HepG2 (cell line): ENCODE results near the gene ASIC5. TPM values are rescaled to one million over a fixed set of nuclear protein-coding genes. Genes with fewer than 3 reads are reported as not detected.

Experiments
- ATAC-seq: fragments of 200-7000 bp; cut with Tn5 transposase; 3 replicates; pipeline ENCODE4 v1.9.1; 2020; ENCODE audit warnings: mild to moderate bottlenecking, moderate library complexity
- BruUV-seq: library from RNA; stranded (reverse); fragments of 400-500 nt; replicated peaks from 2 replicates; lab custom pipeline; 2021; lab: Mats Ljungman, UMichigan
- CTCF ChIA-PET: fragments of 300-600 bp; formaldehyde crosslinking; extraction: SDS; loops from one replicate; lab custom pipeline; 2021; ENCODE audit warnings: low total read pairs, inconsistent platforms, low intra/inter-chr PET ratio; lab: Yijun Ruan, JAX
- POLR2A ChIA-PET: fragments of 350-600 bp; sonication (Branson Sonifier 250); formaldehyde crosslinking; loops from one replicate; lab custom pipeline; 2020; ENCODE audit warnings: antibody characterized with exemption, inconsistent platforms; lab: Yijun Ruan, JAX
- DNase-seq: peaks from one replicate; pipeline ENCODE4 v3.0.0-alpha.2; 2015; ENCODE audit warnings: low spot score
- FAIRE-seq: peaks from 3 replicates; lab custom pipeline; 2011; peaks lifted over from hg19 to GRCh38; lab: Jason Lieb, UNC
- H2AFZ ChIP-seq: one replicate; pipeline ENCODE4 v1.6.1; 2011; ENCODE audit warnings: low read length, inconsistent platforms
- H3K27ac ChIP-seq: fragments of 300-600 bp; 3 replicates; pipeline ENCODE4 v1.8.0; 2011; ENCODE audit warnings: mixed run types, mild to moderate bottlenecking, mixed read lengths, low read length, inconsistent platforms; ENCODE audit not compliant: insufficient read depth; ENCODE audit errors: extremely low read length
- H3K27me3 ChIP-seq, 2 experiments: fragments of 200-600 bp in 1 of 2; 2 replicates in 1 of 2; 3 replicates in 1 of 2; pipeline versions ENCODE4 v1.6.0 to v1.8.0; 2011; ENCODE audit warnings: low read length in 2 of 2, mild to moderate bottlenecking in 2 of 2, moderate library complexity in 2 of 2, inconsistent platforms in 1 of 2; ENCODE audit not compliant: insufficient read depth in 2 of 2, control insufficient read depth in 1 of 2
- H3K36me3 ChIP-seq, 2 experiments: fragments of 200-600 bp in 1 of 2; replicated peaks in 1 of 2; 2 replicates in 1 of 2; 3 replicates in 1 of 2; pipeline versions ENCODE4 v1.5.1 to v1.8.0; 2011; ENCODE audit warnings: low read length in 2 of 2, inconsistent platforms in 1 of 2; ENCODE audit not compliant: insufficient read depth in 2 of 2, control insufficient read depth in 1 of 2
- H3K4me1 ChIP-seq: 2 replicates; pipeline ENCODE4 v1.5.1; 2012; ENCODE audit warnings: low read length, inconsistent platforms; ENCODE audit not compliant: insufficient read depth
- H3K4me2 ChIP-seq: 2 replicates; pipeline ENCODE4 v1.6.0; 2011; ENCODE audit warnings: low read depth, low read length, inconsistent platforms
- H3K4me3 ChIP-seq, 3 experiments: fragments of 200-600 bp in 1 of 3; sonication (generic), shearing (Covaris generic) in 1 of 3; replicated peaks in 1 of 3; 2 replicates each; pipeline ENCODE4 v1.5.1; 2011 to 2016; ENCODE audit warnings: low read length in 3 of 3, inconsistent platforms in 2 of 3, low read depth in 2 of 3, mild to moderate bottlenecking in 2 of 3, control low read depth in 1 of 3, mixed read lengths in 1 of 3; ENCODE audit not compliant: insufficient read depth in 1 of 3
- H3K79me2 ChIP-seq: one replicate; pipeline ENCODE4 v1.6.1; 2011; ENCODE audit warnings: low read length, inconsistent platforms; ENCODE audit not compliant: insufficient read depth
- H3K9ac ChIP-seq: 2 replicates; pipeline ENCODE4 v1.6.0; 2011; ENCODE audit warnings: mild to moderate bottlenecking, low read depth, low read length, inconsistent platforms; ENCODE audit not compliant: insufficient read depth
- H3K9me3 ChIP-seq: 2 replicates; pipeline ENCODE4 v1.5.1; 2012; ENCODE audit warnings: mild to moderate bottlenecking, low read length
- H4K20me1 ChIP-seq: 2 replicates; pipeline ENCODE4 v1.6.0; 2011; ENCODE audit warnings: inconsistent platforms, mild to moderate bottlenecking, low read length, moderate library complexity; ENCODE audit not compliant: insufficient read depth
- MEF2D ChIP-seq: sonication (generic); formaldehyde crosslinking; IDR thresholded peaks from 2 replicates; pipeline ENCODE4 v1.5.1; 2020; ENCODE audit warnings: mild to moderate bottlenecking, missing genetic modification reagents
- MXI1 ChIP-seq: IDR thresholded peaks from 3 replicates; pipeline ENCODE4 v1.6.1; 2012; ENCODE audit warnings: low read depth, low read length, inconsistent platforms, borderline replicate concordance
- POLR2G ChIP-seq: fragments of 200-400 bp; formaldehyde crosslinking; IDR thresholded peaks from 2 replicates; pipeline ENCODE4 v1.6.1; 2018; ENCODE audit warnings: mild to moderate bottlenecking, low read depth, low read length, moderate library complexity
- SALL2 ChIP-seq: sonication (generic); formaldehyde crosslinking; IDR thresholded peaks from 2 replicates; pipeline ENCODE4 v1.8.1; 2023; ENCODE audit warnings: mild to moderate bottlenecking, missing genetic modification reagents, inconsistent platforms
- ZMYM3 ChIP-seq: sonication (generic); formaldehyde crosslinking; IDR thresholded peaks from 2 replicates; pipeline ENCODE4 v1.5.1; 2020; ENCODE audit warnings: mild to moderate bottlenecking, missing genetic modification reagents
- ZNF280D ChIP-seq: sonication (generic); formaldehyde crosslinking; IDR thresholded peaks from 2 replicates; pipeline ENCODE4 v1.5.1; 2020; ENCODE audit warnings: mild to moderate bottlenecking, missing genetic modification reagents
- in situ Hi-C: cut with HindIII; loops from 2 replicates; pipeline ENCODE4 v1.10.0; 2017; ENCODE audit warnings: low pct_unique_long_range_greater_than_20kb; ENCODE audit not compliant: extremely low pct_ligation_motif_present
- intact Hi-C: fragments of 100-400 bp; cut with micrococcal nuclease; formaldehyde crosslinking; loops from one replicate; pipeline ENCODE4 v1.10.0; 2022; ENCODE audit not compliant: unreplicated experiment
- polyA plus RNA-seq, 8 experiments: library from polyadenylated mRNA; depleted of rRNA in 3 of 8; stranded (reverse) in 7 of 8; unstranded in 1 of 8; fragments of >200 nt; fragmentation: Illumina TruSeq in 4 of 8; extraction: Trizol in 4 of 8; gene quantifications; 2 replicates each; pipeline versions ENCODE4 v1.2.1 to v1.2.3, GENCODE V29; 2011 to 2016; ENCODE audit warnings: low read depth in 4 of 8, missing spikeins in 1 of 8, mixed read lengths in 1 of 8; ENCODE audit not compliant: insufficient read depth in 1 of 8
- total RNA-seq, 5 experiments: library from RNA; depleted of rRNA; stranded (reverse); fragments of >200 nt; fragmentation: Illumina TruSeq; extraction: Trizol; gene quantifications; 2 replicates each; pipeline ENCODE4 v1.2.3, GENCODE V29; 2016; ENCODE audit warnings: low read depth in 1 of 5

Gene ASIC5
- total and polyA plus RNA-seq, 2 of the 13 experiments (the other 11 are each of a cell fraction or from before 2014, with no cell fraction given), result not detected

- in situ Hi-C loops (no loop called here), intact Hi-C loops (no loop called here)
- peaks cover 30% of the 10 kb centered on the region for H3K9me3 ChIP-seq
- H3K27me3 ChIP-seq, result no peaks in the 10 kb centered on the region
- DNase-seq, result no peak
- ATAC-seq, result no peak
- H3K79me2 ChIP-seq, result no peaks in the 10 kb centered on the region
- no peak overlapping the region for H3K9ac ChIP-seq
- no peak overlapping the region for H3K4me2 ChIP-seq
- no peaks in the 10 kb centered on the region for H3K36me3 ChIP-seq
- FAIRE-seq, result no peak
- BruUV-seq, result no TSS peak
- CTCF ChIA-PET, result no interaction called here
- no peaks in the 10 kb centered on the region for H4K20me1 ChIP-seq
- no peak overlapping the region for H3K27ac ChIP-seq
- H2AFZ ChIP-seq, result no peak overlapping the region
- no peak overlapping the region for H3K4me3 ChIP-seq
- no peak for TF ChIP-seq ZNF280D (CRISPR knock-in tag)
- H3K4me1 ChIP-seq, result no peaks in the 10 kb centered on the region
- POLR2A ChIA-PET, result no interaction called here
These were observed 19.1 kb downstream of the ASIC5 start for GRCh38 chr4:155846929-155847328.

GRCh38 chr4:155842080-155842479 is 24.0 kb downstream of the ASIC5 start:
- H3K4me3 ChIP-seq, result no peak overlapping the region
- no peaks in the 10 kb centered on the region for H3K79me2 ChIP-seq
- H3K36me3 ChIP-seq, result no peaks in the 10 kb centered on the region
- no peak overlapping the region for H3K4me2 ChIP-seq
- no peak overlapping the region for H3K27ac ChIP-seq
- no peak overlapping the region for H3K9ac ChIP-seq
- TF ChIP-seq MEF2D (no peak), POLR2G (no peak), ZMYM3 (CRISPR knock-in tag) (no peak), MXI1 (no peak), SALL2 (CRISPR knock-in tag) (no peak)
- intact Hi-C loops (no loop called here), in situ Hi-C loops (no loop called here)
- H2AFZ ChIP-seq, result no peak overlapping the region
- H4K20me1 ChIP-seq, result no peaks in the 10 kb centered on the region
- DNase-seq, result no peak
- no peaks in the 10 kb centered on the region for H3K4me1 ChIP-seq
- no peak for FAIRE-seq
- POLR2A ChIA-PET, result no interaction called here
- H3K9me3 ChIP-seq, result peaks cover 8% of the 10 kb centered on the region
- ATAC-seq, result no peak
- H3K27me3 ChIP-seq, result no peaks in the 10 kb centered on the region
- CTCF ChIA-PET, result no interaction called here
- BruUV-seq, result no TSS peak
